NCI-H2196 (cell line): ENCODE measurements around the gene FAM180B.

ENCODE experiments used
- DNase-seq: peaks from one replicate; lab custom pipeline; 2025; ENCODE audit not compliant: unreplicated experiment; lab: John Stamatoyannopoulos, UW

FAM180B gene

GRCh38 chr11:47566149-47566698 is 20.3 kb upstream of the FAM180B start:
- DNase-seq = no peak

GRCh38 chr11:47569646-47570045 is 16.8 kb upstream of the FAM180B start:
- no peak for DNase-seq

GRCh38 chr11:47570651-47571356 is 15.7 kb upstream of the FAM180B start:
- no peak for DNase-seq

GRCh38 chr11:47571357-47571729 is 15.1 kb upstream of the FAM180B start:
- no peak for DNase-seq

GRCh38 chr11:47571895-47572294 is 14.6 kb upstream of the FAM180B start:
- DNase-seq = no peak

GRCh38 chr11:47572715-47573255 is 13.7 kb upstream of the FAM180B start:
- no peak for DNase-seq

- no peak for DNase-seq
These were observed 13.2 kb upstream of the FAM180B start for GRCh38 chr11:47573321-47573720.

GRCh38 chr11:47577460-47578041 is 8.9 kb upstream of the FAM180B start:
- DNase-seq = no peak

GRCh38 chr11:47578524-47579494 is 7.7 kb upstream of the FAM180B start, which contains the start of the genes KBTBD4 and NDUFS3:
TSS of gene KBTBD4 (minus strand) at chr11:47578970. CDS start at chr11:47578951, 19 bp downstream.
TSS of gene NDUFS3 (plus strand) at chr11:47579074. CDS start at chr11:47579092, 18 bp downstream.
- DNase-seq = peak; percentile 91

GRCh38 chr11:47583844-47584243 is 2.6 kb upstream of the FAM180B start:
- DNase-seq = no peak

GRCh38 chr11:47587039-47587716 is 700 bp downstream of the FAM180B start:
- no peak for DNase-seq

- DNase-seq = no peak
These were observed 1.3 kb downstream of the FAM180B start for GRCh38 chr11:47587723-47588326.

GRCh38 chr11:47589118-47589517 is 2.6 kb downstream of the FAM180B start:
- DNase-seq = no peak

GRCh38 chr11:47589584-47589976 is 3.1 kb downstream of the FAM180B start:
- DNase-seq = no peak

GRCh38 chr11:47589977-47590861 is 3.7 kb downstream of the FAM180B start:
- no peak for DNase-seq

GRCh38 chr11:47591764-47592163 is 5.3 kb downstream of the FAM180B start:
- DNase-seq = no peak

GRCh38 chr11:47592251-47592650 is 5.8 kb downstream of the FAM180B start:
- DNase-seq = no peak

- no peak for DNase-seq
These were observed 6.5 kb downstream of the FAM180B start for GRCh38 chr11:47592970-47593369.

- no peak for DNase-seq
These were observed 7.0 kb downstream of the FAM180B start for GRCh38 chr11:47593492-47593933.
